Stomach (tissue), 4 donors: ENCODE results near the gene PER1.

Experiments used
- EP300 ChIP-seq: sonication (generic); formaldehyde crosslinking; IDR thresholded peaks from one replicate; pipeline ENCODE4 v1.6.1; 2017; ENCODE audit warnings: antibody characterized with exemption
- POLR2A ChIP-seq, 4 donors: fragments of 450-650 bp; IDR thresholded peaks; one replicate each; pipeline ENCODE4 v1.6.1; 2016; ENCODE audit warnings: antibody characterized with exemption in 4 of 4, control low read depth in 2 of 4, mild to moderate bottlenecking in 1 of 4, moderate library complexity in 1 of 4
- POLR2AphosphoS5 ChIP-seq, 3 donors: sonication (generic); formaldehyde crosslinking; IDR thresholded peaks; one replicate each; pipeline ENCODE4 v1.6.1; 2016; ENCODE audit warnings: antibody characterized with exemption in 3 of 3
- TF ChIP-seq, protein P1 (sequence below), 7 experiments: fragments of 450-650 bp in 4 of 7; fragments of 200-600 bp in 3 of 7; sonication (generic) in 3 of 7; IDR thresholded peaks; one replicate each; pipeline ENCODE4 v1.5.1; 2016 to 2019; ENCODE audit warnings: antibody characterized with exemption in 7 of 7, control low read depth in 2 of 7, mild to moderate bottlenecking in 1 of 7

DNA sequence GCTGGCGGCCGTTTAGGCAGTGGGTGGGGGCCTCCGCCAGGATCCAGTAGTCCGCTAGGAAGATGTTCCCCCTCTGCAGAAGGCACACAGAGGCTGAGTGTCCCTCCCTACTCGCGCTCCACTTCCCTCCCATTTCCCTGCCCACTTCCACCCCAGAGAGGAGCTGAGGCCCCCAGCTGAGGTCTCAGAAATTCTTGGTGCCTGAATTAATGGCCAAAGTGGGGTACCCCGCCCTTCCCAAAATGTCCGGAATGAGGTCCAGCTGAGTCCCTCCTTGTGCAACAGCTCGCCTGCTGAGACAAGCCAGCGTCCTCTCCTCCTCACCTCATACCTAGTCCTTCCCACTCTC is 41.8 kb downstream of the PER1 start:
- TF ChIP-seq, protein P1, sequence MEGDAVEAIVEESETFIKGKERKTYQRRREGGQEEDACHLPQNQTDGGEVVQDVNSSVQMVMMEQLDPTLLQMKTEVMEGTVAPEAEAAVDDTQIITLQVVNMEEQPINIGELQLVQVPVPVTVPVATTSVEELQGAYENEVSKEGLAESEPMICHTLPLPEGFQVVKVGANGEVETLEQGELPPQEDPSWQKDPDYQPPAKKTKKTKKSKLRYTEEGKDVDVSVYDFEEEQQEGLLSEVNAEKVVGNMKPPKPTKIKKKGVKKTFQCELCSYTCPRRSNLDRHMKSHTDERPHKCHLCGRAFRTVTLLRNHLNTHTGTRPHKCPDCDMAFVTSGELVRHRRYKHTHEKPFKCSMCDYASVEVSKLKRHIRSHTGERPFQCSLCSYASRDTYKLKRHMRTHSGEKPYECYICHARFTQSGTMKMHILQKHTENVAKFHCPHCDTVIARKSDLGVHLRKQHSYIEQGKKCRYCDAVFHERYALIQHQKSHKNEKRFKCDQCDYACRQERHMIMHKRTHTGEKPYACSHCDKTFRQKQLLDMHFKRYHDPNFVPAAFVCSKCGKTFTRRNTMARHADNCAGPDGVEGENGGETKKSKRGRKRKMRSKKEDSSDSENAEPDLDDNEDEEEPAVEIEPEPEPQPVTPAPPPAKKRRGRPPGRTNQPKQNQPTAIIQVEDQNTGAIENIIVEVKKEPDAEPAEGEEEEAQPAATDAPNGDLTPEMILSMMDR (IDR thresholded peaks at IDR 0.05), result no peak
- TF ChIP-seq EP300 (no peak), POLR2AphosphoS5 (IDR thresholded peaks at IDR 0.05) (no peak), POLR2A (IDR thresholded peaks at IDR 0.05) (no peak)
